Fibroblast of pulmonary artery (primary cell): ENCODE data around the gene ANK2.
A peak's percentile ranks its signal among the peaks of the same experiment; 100 is the strongest.

Experiments used
- DNase-seq: peaks from one replicate; pipeline ENCODE4 v3.0.0-alpha.2; 2010; ENCODE audit warnings: low read depth
- H3K4me3 ChIP-seq: replicated peaks from 2 replicates; pipeline ENCODE4 v1.5.1; 2011; ENCODE audit warnings: low read depth, mild to moderate bottlenecking, control low read depth, low read length, moderate library complexity
- CTCF ChIP-seq: IDR thresholded peaks from 2 replicates; pipeline ENCODE4 v1.5.1; 2011; ENCODE audit warnings: mild to moderate bottlenecking, control low read depth, low read length, inconsistent platforms; ENCODE audit errors: missing control alignments

The ANK2 gene

GRCh38 chr4:113311047-113311446, 261.6 kb downstream of the ANK2 start:
- H3K4me3 ChIP-seq = no peak overlapping the region
- TF ChIP-seq CTCF = no peak
- peak; percentile 76 for DNase-seq

- H3K4me3 ChIP-seq = no peak overlapping the region
- DNase-seq = no peak
- no peak for TF ChIP-seq CTCF
Observed at GRCh38 chr4:113312529-113312928, 263.1 kb downstream of the ANK2 start.

- no peak for TF ChIP-seq CTCF
Observed at GRCh38 chr4:113314426-113314825, 265.0 kb downstream of the ANK2 start.

GRCh38 chr4:113316879-113317278, 267.4 kb downstream of the ANK2 start:
- no peak overlapping the region for H3K4me3 ChIP-seq
- no peak for TF ChIP-seq CTCF
- no peak for DNase-seq

More at GRCh38 chr4:113314426-113314825, 265.0 kb downstream of the ANK2 start:
- DNase-seq = no peak
- H3K4me3 ChIP-seq = no peak overlapping the region

- no peak for TF ChIP-seq CTCF
- no peak overlapping the region for H3K4me3 ChIP-seq
- DNase-seq = no peak
Observed at GRCh38 chr4:113317523-113317922, 268.1 kb downstream of the ANK2 start.

GRCh38 chr4:113322736-113323135, 273.3 kb downstream of the ANK2 start:
- DNase-seq = no peak
- TF ChIP-seq CTCF = no peak
- H3K4me3 ChIP-seq = no peak overlapping the region

GRCh38 chr4:113325876-113326615, 276.6 kb downstream of the ANK2 start:
- H3K4me3 ChIP-seq = no peak overlapping the region
- no peak for DNase-seq
- TF ChIP-seq CTCF = no peak
